Liver (tissue), 9 donors: ENCODE measurements around the gene ATP5F1D. TPM values are rescaled to one million over a fixed set of nuclear protein-coding genes. Genes with fewer than 3 reads are reported as not detected.

Experiments used
- DNase-seq: peaks from one replicate; pipeline ENCODE4 v3.0.0-alpha.2; 2017; ENCODE audit warnings: low spot score
- H3K27ac ChIP-seq, 2 donors: one replicate each; pipeline ENCODE4 v1.7.0; 2013; ENCODE audit warnings: inconsistent platforms in 2 of 2, low read length in 2 of 2, control low read depth in 1 of 2, low read depth in 1 of 2, mild to moderate bottlenecking in 1 of 2
- H3K27me3 ChIP-seq, 4 donors: one replicate each; pipeline versions ENCODE4 v1.6.1 to v1.7.0; 2013; ENCODE audit warnings: low read length in 3 of 4, inconsistent platforms in 1 of 4, mild to moderate bottlenecking in 1 of 4, moderate library complexity in 1 of 4; ENCODE audit not compliant: control insufficient read depth in 4 of 4, insufficient read depth in 4 of 4
- H3K36me3 ChIP-seq, 4 donors: one replicate each; pipeline versions ENCODE4 v1.6.1 to v1.7.0; 2013; ENCODE audit warnings: low read length in 3 of 4, mild to moderate bottlenecking in 3 of 4, low read depth in 1 of 4, moderate library complexity in 1 of 4; ENCODE audit not compliant: control insufficient read depth in 4 of 4, insufficient read depth in 3 of 4
- H3K4me1 ChIP-seq, 4 donors: one replicate each; pipeline versions ENCODE4 v1.6.1 to v1.7.0; 2013; ENCODE audit warnings: low read length in 3 of 4, mild to moderate bottlenecking in 3 of 4, moderate library complexity in 1 of 4; ENCODE audit not compliant: control insufficient read depth in 4 of 4, insufficient read depth in 4 of 4
- H3K4me3 ChIP-seq, 3 donors: one replicate each; pipeline versions ENCODE4 v1.6.1 to v1.7.0; 2013; ENCODE audit warnings: low read length in 3 of 3, control low read depth in 1 of 3, low read depth in 1 of 3, mild to moderate bottlenecking in 1 of 3
- H3K9ac ChIP-seq, 2 donors: one replicate each; pipeline ENCODE4 v1.7.0; 2013; ENCODE audit warnings: low read length in 2 of 2, mild to moderate bottlenecking in 2 of 2, moderate library complexity in 2 of 2, control low read depth in 1 of 2, low read depth in 1 of 2
- H3K9me3 ChIP-seq, 4 donors: one replicate each; pipeline versions ENCODE4 v1.6.1 to v1.7.0; 2013; ENCODE audit warnings: low read length in 3 of 4; ENCODE audit not compliant: control insufficient read depth in 4 of 4
- EGR1 ChIP-seq, 2 donors: IDR thresholded peaks; 2 replicates each; pipeline ENCODE4 v1.6.1; 2016 to 2018; ENCODE audit warnings: antibody characterized with exemption in 2 of 2, low read depth in 2 of 2
- FOXA2 ChIP-seq: IDR thresholded peaks from 2 replicates; pipeline ENCODE4 v1.6.1; 2016; ENCODE audit warnings: antibody characterized with exemption
- JUND ChIP-seq, 2 donors: IDR thresholded peaks; 2 replicates each; pipeline ENCODE4 v1.6.1; 2016; ENCODE audit warnings: antibody characterized with exemption in 2 of 2
- NR2F2 ChIP-seq: IDR thresholded peaks from 2 replicates; pipeline ENCODE4 v1.6.1; 2016; ENCODE audit warnings: antibody characterized with exemption
- RAD21 ChIP-seq, 2 donors: IDR thresholded peaks; 2 replicates each; pipeline ENCODE4 v1.6.1; 2016; ENCODE audit warnings: antibody characterized with exemption in 2 of 2, mild to moderate bottlenecking in 2 of 2
- RXRA ChIP-seq, 2 donors: IDR thresholded peaks; 2 replicates each; pipeline ENCODE4 v1.6.1; 2017 to 2018; ENCODE audit warnings: antibody characterized with exemption in 2 of 2, mild to moderate bottlenecking in 1 of 2
- SP1 ChIP-seq: IDR thresholded peaks from 2 replicates; pipeline ENCODE4 v1.6.1; 2018; ENCODE audit warnings: antibody characterized with exemption, mild to moderate bottlenecking
- YY1 ChIP-seq: IDR thresholded peaks from 2 replicates; pipeline ENCODE4 v1.6.1; 2016; ENCODE audit warnings: antibody characterized with exemption, mild to moderate bottlenecking
- WGBS: extraction: QIAGEN DNeasy Blood & Tissue Kit; methylation state at CpG from one replicate; pipeline ENCODE4 v1.1.7; 2013; 5-methylcytosine and 5-hydroxymethylcytosine counted together
- polyA plus RNA-seq, 2 donors: library from polyadenylated mRNA; stranded (reverse) in 1 of 2; unstranded in 1 of 2; fragments of 200-250 nt in 1 of 2; fragments of >200 nt in 1 of 2; fragmentation: Nextera tagmentation in 1 of 2; extraction: Ambion mirVana in 1 of 2; gene quantifications; one replicate each; pipeline versions ENCODE4 v1.2.1 to v1.2.3, GENCODE V29; 2013 to 2015
- total RNA-seq, 2 donors: library from RNA; depleted of rRNA; stranded (reverse); fragments of >200 nt; gene quantifications; one replicate each; pipeline ENCODE4 v1.2.3, GENCODE V29; 2014
- TF ChIP-seq, protein P1 (sequence below): IDR thresholded peaks from 2 replicates; pipeline ENCODE4 v1.6.1; 2016; ENCODE audit warnings: antibody characterized with exemption, mild to moderate bottlenecking
- TF ChIP-seq, protein P2 (sequence below): IDR thresholded peaks from 2 replicates; pipeline ENCODE4 v1.6.1; 2016; ENCODE audit warnings: antibody characterized with exemption
- donor health status: healthy.
- donor health status: healthy.
- donor health status: healthy.
- donor health status: healthy.
- donor health status: healthy.

The ATP5F1D gene
- total and polyA plus RNA-seq, 4 donors, result 20.2 to 315 (median 145) TPM

DNA sequence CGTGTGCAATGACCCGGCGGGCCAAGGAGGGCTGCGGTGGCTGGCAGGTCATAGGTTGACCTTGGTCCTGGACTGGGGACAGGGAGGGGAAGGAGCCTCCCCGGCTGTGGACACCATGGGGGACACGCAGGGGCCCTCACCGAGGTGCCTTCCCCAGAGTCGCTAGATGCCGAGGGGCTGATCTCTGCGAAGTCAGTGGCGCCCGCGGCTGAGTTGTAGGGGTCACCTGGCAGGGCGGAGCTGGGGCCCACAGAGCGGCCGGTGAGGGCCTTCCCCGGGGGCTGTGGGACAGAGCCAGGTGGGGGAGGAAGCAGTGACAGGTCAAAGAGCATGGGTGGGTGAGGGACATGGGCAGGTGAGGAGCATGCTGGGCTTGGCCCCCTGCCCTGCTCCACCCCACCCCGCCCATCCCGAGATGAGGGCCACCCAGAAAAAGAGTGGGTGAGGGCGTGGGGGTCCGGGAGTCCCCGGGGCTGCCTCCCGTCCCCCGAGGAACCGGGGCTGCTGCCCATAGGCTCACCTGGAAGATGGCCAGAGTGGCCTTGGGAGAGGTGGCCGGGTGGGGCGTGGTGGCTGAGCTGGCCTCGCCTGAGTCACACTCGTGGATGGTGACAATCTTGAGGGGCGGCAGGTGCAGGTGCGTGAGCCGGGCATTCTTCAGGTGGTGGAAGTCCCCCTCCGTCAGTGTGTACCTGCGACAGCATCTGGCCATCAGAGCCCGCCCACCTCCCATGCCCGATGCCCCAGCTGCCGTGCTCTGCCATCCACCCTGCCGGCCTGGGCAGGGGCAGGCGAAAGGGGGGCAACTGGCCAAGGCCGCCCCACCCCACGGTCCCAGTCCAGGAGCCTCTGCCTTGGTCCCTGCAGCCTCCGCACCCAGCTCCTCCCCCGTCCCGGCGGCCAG is 7.2 kb upstream of the ATP5F1D start:
- TF ChIP-seq RAD21 (IDR thresholded peaks at IDR 0.05) (no peak), YY1 (no peak)
- TF ChIP-seq, protein P1, sequence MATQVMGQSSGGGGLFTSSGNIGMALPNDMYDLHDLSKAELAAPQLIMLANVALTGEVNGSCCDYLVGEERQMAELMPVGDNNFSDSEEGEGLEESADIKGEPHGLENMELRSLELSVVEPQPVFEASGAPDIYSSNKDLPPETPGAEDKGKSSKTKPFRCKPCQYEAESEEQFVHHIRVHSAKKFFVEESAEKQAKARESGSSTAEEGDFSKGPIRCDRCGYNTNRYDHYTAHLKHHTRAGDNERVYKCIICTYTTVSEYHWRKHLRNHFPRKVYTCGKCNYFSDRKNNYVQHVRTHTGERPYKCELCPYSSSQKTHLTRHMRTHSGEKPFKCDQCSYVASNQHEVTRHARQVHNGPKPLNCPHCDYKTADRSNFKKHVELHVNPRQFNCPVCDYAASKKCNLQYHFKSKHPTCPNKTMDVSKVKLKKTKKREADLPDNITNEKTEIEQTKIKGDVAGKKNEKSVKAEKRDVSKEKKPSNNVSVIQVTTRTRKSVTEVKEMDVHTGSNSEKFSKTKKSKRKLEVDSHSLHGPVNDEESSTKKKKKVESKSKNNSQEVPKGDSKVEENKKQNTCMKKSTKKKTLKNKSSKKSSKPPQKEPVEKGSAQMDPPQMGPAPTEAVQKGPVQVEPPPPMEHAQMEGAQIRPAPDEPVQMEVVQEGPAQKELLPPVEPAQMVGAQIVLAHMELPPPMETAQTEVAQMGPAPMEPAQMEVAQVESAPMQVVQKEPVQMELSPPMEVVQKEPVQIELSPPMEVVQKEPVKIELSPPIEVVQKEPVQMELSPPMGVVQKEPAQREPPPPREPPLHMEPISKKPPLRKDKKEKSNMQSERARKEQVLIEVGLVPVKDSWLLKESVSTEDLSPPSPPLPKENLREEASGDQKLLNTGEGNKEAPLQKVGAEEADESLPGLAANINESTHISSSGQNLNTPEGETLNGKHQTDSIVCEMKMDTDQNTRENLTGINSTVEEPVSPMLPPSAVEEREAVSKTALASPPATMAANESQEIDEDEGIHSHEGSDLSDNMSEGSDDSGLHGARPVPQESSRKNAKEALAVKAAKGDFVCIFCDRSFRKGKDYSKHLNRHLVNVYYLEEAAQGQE, result no peak
- TF ChIP-seq, protein P2, sequence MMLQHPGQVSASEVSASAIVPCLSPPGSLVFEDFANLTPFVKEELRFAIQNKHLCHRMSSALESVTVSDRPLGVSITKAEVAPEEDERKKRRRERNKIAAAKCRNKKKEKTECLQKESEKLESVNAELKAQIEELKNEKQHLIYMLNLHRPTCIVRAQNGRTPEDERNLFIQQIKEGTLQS, result no peak
- Histone ChIP-seq H3K9me3 (no peaks in the 10 kb centered on the region), H3K36me3 (no peaks in the 10 kb centered on the region), H3K4me1 (peaks cover 0 to 18% (median 8%) of the 10 kb centered on the region in 4 donors), H3K27ac (no peak overlapping the region), H3K27me3 (no peaks in the 10 kb centered on the region), H3K9ac (no peak overlapping the region), H3K4me3 (no peak overlapping the region)
- 86% methylated on average over 45 of the region's 45 CpGs for WGBS
- DNase-seq, result no peak

DNA sequence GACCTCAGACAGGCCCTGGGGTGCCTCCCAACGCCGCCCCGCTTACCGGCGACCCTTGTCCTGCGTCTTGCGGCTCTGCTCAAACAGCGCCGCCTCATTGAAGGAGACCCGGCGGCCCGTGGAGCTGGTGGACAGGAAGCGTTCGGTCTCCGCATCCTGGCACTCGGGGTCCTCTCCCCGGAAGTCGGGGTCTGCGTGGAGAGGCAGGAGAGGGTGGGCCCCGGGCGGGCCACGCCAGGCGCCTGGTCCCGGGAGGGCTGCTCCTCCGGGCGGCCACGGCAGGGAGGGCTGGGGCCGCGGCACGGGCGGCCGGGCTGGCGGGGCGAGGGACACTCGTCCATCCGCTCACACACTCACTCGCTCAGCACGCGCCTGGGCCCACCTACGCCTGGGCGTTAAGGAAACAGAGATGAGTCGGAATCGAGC is 6.6 kb upstream of the ATP5F1D start:
- Histone ChIP-seq H3K27ac (no peak overlapping the region), H3K27me3 (no peaks in the 10 kb centered on the region), H3K4me1 (peaks cover 0 to 18% (median 8%) of the 10 kb centered on the region in 4 donors), H3K36me3 (no peaks in the 10 kb centered on the region), H3K9ac (no peak overlapping the region), H3K9me3 (no peaks in the 10 kb centered on the region), H3K4me3 (no peak overlapping the region)
- TF ChIP-seq JUND (IDR thresholded peaks at IDR 0.05), result no peak
- WGBS, result 92% methylated on average over 43 of the region's 43 CpGs
- DNase-seq, result no peak

DNA sequence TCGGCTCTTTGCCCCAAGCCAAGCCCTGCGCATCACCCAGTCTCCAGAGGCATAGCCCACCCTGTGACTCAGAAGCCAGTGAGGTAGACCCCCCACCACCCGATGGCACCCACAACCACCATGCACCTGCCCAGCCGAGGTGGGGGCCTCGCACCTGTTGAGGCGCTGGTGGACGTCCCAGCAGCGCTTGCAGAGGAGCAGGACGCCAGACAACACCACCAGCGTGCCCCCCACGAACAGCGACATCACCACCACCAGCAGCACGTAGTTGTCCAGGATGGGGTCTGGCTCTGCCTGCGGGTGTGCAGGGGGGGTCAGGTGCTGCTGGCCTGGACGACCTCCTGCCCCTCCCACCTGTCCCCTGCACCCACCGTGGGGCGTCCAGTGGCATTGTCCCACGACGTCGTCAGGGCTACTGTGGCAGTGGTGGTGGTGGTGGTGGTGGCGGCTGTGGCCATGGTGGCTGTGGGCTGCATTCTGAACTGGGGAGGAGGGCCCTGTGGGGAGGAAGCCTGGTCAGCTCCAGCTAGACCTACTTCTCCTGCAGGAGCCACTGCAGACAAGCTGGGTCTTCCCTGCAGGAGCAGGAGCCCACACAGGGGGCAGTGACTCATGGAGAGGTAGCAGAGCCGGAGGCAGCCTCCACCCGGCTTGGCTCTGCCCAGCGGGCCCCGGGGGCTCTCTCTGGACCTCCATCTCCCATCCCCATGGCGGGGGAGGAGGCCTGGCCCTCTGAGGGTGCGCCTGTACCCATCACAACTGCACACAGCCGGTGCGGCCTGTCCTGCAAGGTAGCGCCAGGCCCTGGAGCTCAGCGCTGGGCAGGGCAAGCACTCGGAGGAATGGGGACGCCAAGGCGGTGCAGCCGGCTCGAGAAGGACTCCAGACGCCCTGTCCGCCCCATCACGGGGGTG is 5.7 kb upstream of the ATP5F1D start:
- no peak for DNase-seq
- no peaks in the 10 kb centered on the region for H3K36me3 ChIP-seq
- no peak overlapping the region for H3K9ac ChIP-seq
- TF ChIP-seq FOXA2 (no peak), SP1 (no peak), RXRA (IDR thresholded peaks at IDR 0.05) (no peak), EGR1 (IDR thresholded peaks at IDR 0.05; ENCODE audit: low read depth in 2 of 2) (no peak), JUND (IDR thresholded peaks at IDR 0.05) (no peak), NR2F2 (no peak)
- TF ChIP-seq, protein P2, result no peak
- H3K4me3 ChIP-seq, result no peak overlapping the region
- peaks cover 2 to 26% (median 12%) of the 10 kb centered on the region in 4 donors for H3K4me1 ChIP-seq
- no peaks in the 10 kb centered on the region for H3K9me3 ChIP-seq
- no peak overlapping the region for H3K27ac ChIP-seq
- H3K27me3 ChIP-seq, result no peaks in the 10 kb centered on the region
- WGBS, result 84% methylated on average over 39 of the region's 39 CpGs
